Colonic mucosa (tissue), 4 donors: ENCODE measurements around the gene COMMD4. TPM values are rescaled to one million over a fixed set of nuclear protein-coding genes. Genes with fewer than 3 reads are reported as not detected.
A peak's percentile ranks its signal among the peaks of the same experiment; 100 is the strongest.
"Not testable (repeated sequence)": the region's sequence is repeated elsewhere in the genome, so short reads cannot be mapped to it uniquely, and the experiment has no call there.

Experiments used
- DNase-seq: peaks from one replicate; pipeline ENCODE4 v3.0.0-alpha.2; 2020
- H3K27ac ChIP-seq: fragments of 200-600 bp; one replicate; pipeline ENCODE4 v1.8.0; 2021
- H3K27me3 ChIP-seq: fragments of 200-600 bp; one replicate; pipeline ENCODE4 v1.8.0; 2021
- H3K36me3 ChIP-seq: fragments of 200-600 bp; one replicate; pipeline ENCODE4 v1.8.0; 2021
- H3K4me1 ChIP-seq: fragments of 200-600 bp; one replicate; pipeline ENCODE4 v1.8.0; 2021; ENCODE audit warnings: mild to moderate bottlenecking
- H3K4me3 ChIP-seq: fragments of 200-600 bp; one replicate; pipeline ENCODE4 v1.8.0; 2021
- H3K9ac ChIP-seq, 2 donors: one replicate each; pipeline ENCODE4 v1.7.0; 2013; ENCODE audit warnings: control low read depth in 2 of 2, low read depth in 2 of 2, low read length in 2 of 2
- H3K9me3 ChIP-seq: fragments of 200-600 bp; one replicate; pipeline ENCODE4 v1.8.0; 2021
- CTCF ChIP-seq: fragments of 200-600 bp; IDR thresholded peaks from one replicate; pipeline ENCODE4 v1.8.0; 2022; ENCODE audit warnings: antibody characterized with exemption, mild to moderate bottlenecking
- intact Hi-C: fragments of 100-400 bp; cut with DNase I; formaldehyde crosslinking; loops from one replicate; pipeline ENCODE4 v1.14.1; 2022
- total RNA-seq, 2 donors: library from RNA; stranded (reverse); fragmentation: NEBNext Ultra II Directional in 1 of 2; extraction: Animal tissue kit (Norgen Biotek cat#: 25700) in 1 of 2; gene quantifications; one replicate each; pipeline ENCODE4 v1.2.1, GENCODE V29; 2021
- donor health status: healthy.
- donor health status: DM: no; HTN: no; CAD: no.
- donor health status: DM: no; HTN: no; CAD: no.

The COMMD4 gene
- total RNA-seq, 2 donors from 2014 or later = 69.8 to 127 TPM

DNA sequence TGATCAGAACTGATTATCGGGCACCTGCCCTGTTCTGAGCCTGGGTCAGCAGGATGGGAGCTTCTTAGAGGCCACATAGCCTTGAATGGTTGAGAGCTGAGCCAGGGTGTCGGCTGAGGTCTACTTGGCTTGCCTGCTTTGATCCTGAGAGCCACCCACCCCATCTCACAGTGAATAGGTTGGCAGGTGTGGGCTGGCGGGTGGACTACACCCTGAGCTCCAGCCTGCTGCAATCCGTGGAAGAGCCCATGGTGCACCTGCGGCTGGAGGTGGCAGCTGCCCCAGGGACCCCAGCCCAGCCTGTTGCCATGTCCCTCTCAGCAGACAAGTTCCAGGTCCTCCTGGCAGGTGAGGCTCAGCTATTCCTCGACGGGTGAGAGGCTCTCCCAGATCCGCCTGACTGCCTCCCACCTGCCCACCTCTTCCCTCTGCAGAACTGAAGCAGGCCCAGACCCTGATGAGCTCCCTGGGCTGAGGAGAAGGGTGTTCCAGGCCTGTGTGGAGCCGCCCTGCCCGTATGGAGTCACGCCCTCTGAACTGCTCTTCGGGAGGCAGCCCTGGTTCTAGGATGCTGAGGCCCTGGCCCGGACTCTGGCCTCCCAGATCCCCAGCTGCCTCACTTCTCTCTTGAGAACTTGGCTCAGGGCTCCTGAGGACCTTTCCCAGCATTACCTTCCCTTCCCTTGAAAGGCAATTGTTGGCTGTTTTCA, 3.8 kb downstream of the COMMD4 start:
- no peak for DNase-seq
- H3K27ac ChIP-seq = no peak overlapping the region
- H3K4me1 ChIP-seq = no peaks in the 10 kb centered on the region
- intact Hi-C loops = no loop called here
- no peak overlapping the region for H3K4me3 ChIP-seq
- TF ChIP-seq CTCF = no peak
- no peaks in the 10 kb centered on the region for H3K36me3 ChIP-seq
- H3K9me3 ChIP-seq = no peaks in the 10 kb centered on the region
- H3K27me3 ChIP-seq = no peaks in the 10 kb centered on the region
- no peak overlapping the region for H3K9ac ChIP-seq

DNA sequence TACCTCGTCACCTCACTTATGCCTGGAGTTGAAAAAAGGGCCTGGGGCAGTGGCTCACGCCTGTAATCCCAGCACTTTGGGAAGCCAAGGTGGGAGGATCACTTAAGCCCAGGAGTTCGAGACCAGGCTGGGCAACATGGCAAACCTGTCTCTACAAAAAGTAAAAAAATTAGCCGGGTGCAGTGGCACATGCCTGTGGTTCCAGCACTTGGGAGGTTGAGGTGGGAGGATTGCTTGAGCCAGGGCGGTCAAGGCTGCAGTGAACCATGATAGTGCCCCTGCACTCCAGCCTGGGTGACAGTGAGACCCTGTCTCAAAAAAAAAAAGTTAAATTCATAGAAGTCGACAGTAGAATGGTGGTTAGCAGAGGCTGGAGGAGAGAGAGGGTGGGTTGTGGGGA, 6.4 kb downstream of the COMMD4 start:
- DNase-seq = no peak
- no peak overlapping the region for H3K9ac ChIP-seq
- intact Hi-C loops = no loop called here

GRCh38 chr15:75343953-75344352, 8.1 kb downstream of the COMMD4 start:
- H3K4me3 ChIP-seq, H3K27ac ChIP-seq, DNase-seq: not testable (repeated sequence)

More for the DNA sequence above, 6.4 kb downstream of the COMMD4 start:
- Histone ChIP-seq H3K27me3 (no peaks in the 10 kb centered on the region), H3K4me1 (no peaks in the 10 kb centered on the region), H3K4me3 (no peak overlapping the region), H3K27ac (no peak overlapping the region), H3K36me3 (no peaks in the 10 kb centered on the region), H3K9me3 (no peaks in the 10 kb centered on the region)
- no peak for TF ChIP-seq CTCF

DNA sequence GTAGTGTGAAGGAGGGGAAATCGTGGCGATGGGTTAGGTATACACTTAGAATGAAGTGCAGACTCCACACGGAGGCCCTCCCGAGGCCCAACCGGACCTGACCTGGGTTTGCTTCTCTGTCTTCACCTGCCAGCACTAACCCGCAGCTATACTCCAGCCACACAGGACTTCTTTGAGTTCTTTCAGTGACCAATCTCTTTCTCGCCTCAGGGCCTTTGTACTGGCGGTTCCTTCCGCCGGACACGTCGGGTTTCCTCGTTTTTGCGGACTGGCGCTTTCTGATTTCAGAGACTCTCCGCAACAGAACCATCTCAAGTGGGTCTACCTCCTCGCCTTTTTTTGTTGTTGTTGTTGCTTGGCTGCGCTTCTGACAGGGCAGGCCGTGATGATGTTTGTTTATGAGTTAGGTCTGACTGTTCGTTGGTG, 10.9 kb downstream of the COMMD4 start, which contains the start of gene NEIL1:
NEIL1 (plus strand) TSS at position 244 of the 426 bp plus-strand sequence. CDS start 1,867 bp downstream, outside the sequence.
- no peak for TF ChIP-seq CTCF
- Histone ChIP-seq H3K27ac (peak within 1 kb of the TSS; percentile 50), H3K27me3 (no peaks in the 10 kb centered on the region), H3K4me1 (peaks cover 5% of the 10 kb centered on the region), H3K4me3 (peak within 1 kb of the TSS; percentile 96), H3K9me3 (no peaks in the 10 kb centered on the region), H3K36me3 (no peaks in the 10 kb centered on the region), H3K9ac (peak within 1 kb of the TSS; percentile 81 to 90)
- peak; percentile 63 for DNase-seq
- intact Hi-C loops = no loop called here

More at GRCh38 chr15:75343953-75344352, 8.1 kb downstream of the COMMD4 start:
- H3K4me1 ChIP-seq, H3K36me3 ChIP-seq, H3K9ac ChIP-seq, H3K27me3 ChIP-seq, intact Hi-C loops, H3K9me3 ChIP-seq: not testable (repeated sequence)

- Histone ChIP-seq H3K4me1 (peaks cover 5% of the 10 kb centered on the region), H3K27me3 (no peaks in the 10 kb centered on the region), H3K36me3 (no peaks in the 10 kb centered on the region), H3K9ac (peak overlapping the region; percentile 81 to 90), H3K27ac (peak overlapping the region; percentile 50), H3K9me3 (no peaks in the 10 kb centered on the region), H3K4me3 (peak overlapping the region; percentile 96)
- DNase-seq = peak; percentile 85
- TF ChIP-seq CTCF = no peak
- intact Hi-C loops = no loop called here
These were observed 11.6 kb downstream of the COMMD4 start for GRCh38 chr15:75347222-75348033.
